Measurements from ENCODE around the gene ADGRG6.

DNA sequence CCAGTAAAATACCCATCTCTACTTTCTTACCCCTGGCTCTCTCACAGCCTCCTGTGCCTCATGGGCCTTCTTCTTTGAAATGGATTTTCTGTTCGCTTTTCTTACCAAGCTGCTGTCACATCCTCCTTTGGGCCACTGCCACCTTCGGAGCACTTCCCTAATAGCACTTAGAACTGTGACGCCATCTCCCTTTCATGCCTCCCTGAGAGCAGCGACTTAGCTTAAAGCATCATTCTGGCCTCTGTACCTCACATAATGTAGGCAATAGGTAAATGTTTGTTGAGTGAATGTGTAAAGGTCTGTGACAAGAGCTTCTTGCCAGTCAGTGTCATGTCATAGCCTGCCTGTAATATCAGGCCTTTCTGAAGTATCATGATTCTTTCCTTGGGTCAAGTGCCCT is 78.8 kb downstream of the ADGRG6 start:
- TF ChIP-seq POLR2A (IDR thresholded peaks at IDR 0.05; ENCODE audit: low read depth, low read length): no peak
- TF ChIP-seq, protein P1, sequence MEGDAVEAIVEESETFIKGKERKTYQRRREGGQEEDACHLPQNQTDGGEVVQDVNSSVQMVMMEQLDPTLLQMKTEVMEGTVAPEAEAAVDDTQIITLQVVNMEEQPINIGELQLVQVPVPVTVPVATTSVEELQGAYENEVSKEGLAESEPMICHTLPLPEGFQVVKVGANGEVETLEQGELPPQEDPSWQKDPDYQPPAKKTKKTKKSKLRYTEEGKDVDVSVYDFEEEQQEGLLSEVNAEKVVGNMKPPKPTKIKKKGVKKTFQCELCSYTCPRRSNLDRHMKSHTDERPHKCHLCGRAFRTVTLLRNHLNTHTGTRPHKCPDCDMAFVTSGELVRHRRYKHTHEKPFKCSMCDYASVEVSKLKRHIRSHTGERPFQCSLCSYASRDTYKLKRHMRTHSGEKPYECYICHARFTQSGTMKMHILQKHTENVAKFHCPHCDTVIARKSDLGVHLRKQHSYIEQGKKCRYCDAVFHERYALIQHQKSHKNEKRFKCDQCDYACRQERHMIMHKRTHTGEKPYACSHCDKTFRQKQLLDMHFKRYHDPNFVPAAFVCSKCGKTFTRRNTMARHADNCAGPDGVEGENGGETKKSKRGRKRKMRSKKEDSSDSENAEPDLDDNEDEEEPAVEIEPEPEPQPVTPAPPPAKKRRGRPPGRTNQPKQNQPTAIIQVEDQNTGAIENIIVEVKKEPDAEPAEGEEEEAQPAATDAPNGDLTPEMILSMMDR (IDR thresholded peaks at IDR 0.05; ENCODE audit: extremely low read depth in 1 of 2, insufficient read depth in 1 of 2, low read depth in 1 of 2, low read length in 2 of 2): no peak
- no peak for TF ChIP-seq JUN (IDR thresholded peaks at IDR 0.05; ENCODE audit: borderline replicate concordance, insufficient read depth, insufficient read length, low read depth)
- TF ChIP-seq, protein P2, sequence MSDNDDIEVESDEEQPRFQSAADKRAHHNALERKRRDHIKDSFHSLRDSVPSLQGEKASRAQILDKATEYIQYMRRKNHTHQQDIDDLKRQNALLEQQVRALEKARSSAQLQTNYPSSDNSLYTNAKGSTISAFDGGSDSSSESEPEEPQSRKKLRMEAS (IDR thresholded peaks at IDR 0.05; ENCODE audit: insufficient read depth, insufficient read length): no peak
- no peak for TF ChIP-seq EZH2 (IDR thresholded peaks at IDR 0.05; ENCODE audit: borderline replicate concordance, low read depth, low read length, severe bottlenecking)
- TF ChIP-seq MYC (IDR thresholded peaks at IDR 0.05; ENCODE audit: low read depth, low read length): no peak
- TF ChIP-seq POLR2AphosphoS5 (IDR thresholded peaks at IDR 0.05; ENCODE audit: insufficient read depth, low read depth, low read length): no peak
- no peak for TF ChIP-seq FOS (IDR thresholded peaks at IDR 0.05; ENCODE audit: borderline replicate concordance, insufficient read depth, low read length)
- no peak for TF ChIP-seq GATA2 (IDR thresholded peaks at IDR 0.05; ENCODE audit: insufficient read depth, insufficient read length, low read depth, low read length)

All from endothelial cell of umbilical vein (primary cell).